Neuronal stem cell (in vitro differentiated cells): ENCODE results near the gene CDR2L. TPM values are rescaled to one million over a fixed set of nuclear protein-coding genes. Genes with fewer than 3 reads are reported as not detected.

Experiments
- DNase-seq: peaks from one replicate; pipeline ENCODE4 v3.0.0-alpha.2; 2013; ENCODE audit warnings: low spot score
- H2AFZ ChIP-seq: one replicate; pipeline ENCODE4 v1.6.1; 2013; ENCODE audit warnings: mild to moderate bottlenecking, low read length, inconsistent platforms
- H2AK5ac ChIP-seq: 2 replicates; pipeline ENCODE4 v1.6.1; 2013; ENCODE audit warnings: low read depth, mild to moderate bottlenecking, inconsistent platforms, low read length, moderate library complexity, mixed read lengths
- H2BK120ac ChIP-seq: 2 replicates; pipeline ENCODE4 v1.6.1; 2013; ENCODE audit warnings: low read depth, mild to moderate bottlenecking, inconsistent platforms, low read length, moderate library complexity, mixed read lengths
- H2BK12ac ChIP-seq: one replicate; pipeline ENCODE4 v1.6.1; 2013; ENCODE audit warnings: low read length, inconsistent platforms
- H2BK15ac ChIP-seq: 2 replicates; pipeline ENCODE4 v1.6.1; 2013; ENCODE audit warnings: mild to moderate bottlenecking, low read length, inconsistent platforms, mixed read lengths
- H2BK5ac ChIP-seq: one replicate; pipeline ENCODE4 v1.6.1; 2013; ENCODE audit warnings: inconsistent platforms, mild to moderate bottlenecking, low read length, moderate library complexity
- H3K14ac ChIP-seq: one replicate; pipeline ENCODE4 v1.6.1; 2013; ENCODE audit warnings: low read length, inconsistent platforms
- H3K18ac ChIP-seq: 2 replicates; pipeline ENCODE4 v1.6.1; 2013; ENCODE audit warnings: low read length, inconsistent platforms
- H3K23ac ChIP-seq: 2 replicates; pipeline ENCODE4 v1.6.1; 2013; ENCODE audit warnings: low read depth, mild to moderate bottlenecking, mixed read lengths, low read length, inconsistent platforms; ENCODE audit not compliant: poor library complexity
- H3K27ac ChIP-seq: replicated peaks from 3 replicates; pipeline ENCODE4 v1.5.1; 2013; ENCODE audit warnings: low read length, inconsistent platforms
- H3K27me3 ChIP-seq, 3 experiments: 2 replicates each; pipeline ENCODE4 v1.6.1; 2013; ENCODE audit warnings: low read length in 3 of 3, mild to moderate bottlenecking in 2 of 3, inconsistent platforms in 1 of 3, low read depth in 1 of 3, mixed read lengths in 1 of 3, moderate library complexity in 1 of 3; ENCODE audit not compliant: control insufficient read depth in 3 of 3, insufficient read depth in 3 of 3
- H3K36me3 ChIP-seq, 2 donors: replicated peaks in 1 of 2; 2 replicates each; pipeline ENCODE4 v1.6.1; 2013; ENCODE audit warnings: low read length in 2 of 2; ENCODE audit not compliant: control insufficient read depth in 2 of 2, insufficient read depth in 2 of 2
- H3K4ac ChIP-seq: 2 replicates; pipeline ENCODE4 v1.6.1; 2013; ENCODE audit warnings: inconsistent platforms, mild to moderate bottlenecking, low read length, moderate library complexity
- H3K4me1 ChIP-seq, 2 donors: 1 replicate in 1 of 2; 2 replicates in 1 of 2; pipeline ENCODE4 v1.6.1; 2013; ENCODE audit warnings: low read length in 2 of 2, low read depth in 1 of 2; ENCODE audit not compliant: control insufficient read depth in 2 of 2, insufficient read depth in 1 of 2
- H3K4me2 ChIP-seq: one replicate; pipeline ENCODE4 v1.6.1; 2013; ENCODE audit warnings: mild to moderate bottlenecking, low read length, inconsistent platforms; ENCODE audit not compliant: insufficient read depth, poor library complexity, severe bottlenecking
- H3K4me3 ChIP-seq, 2 donors: 2 replicates each; pipeline ENCODE4 v1.5.1; 2013; ENCODE audit warnings: low read length in 2 of 2, mild to moderate bottlenecking in 2 of 2, inconsistent platforms in 1 of 2, moderate library complexity in 1 of 2
- H3K79me1 ChIP-seq: one replicate; pipeline ENCODE4 v1.6.1; 2013; ENCODE audit warnings: low read depth, mild to moderate bottlenecking, inconsistent platforms, low read length, moderate library complexity
- H3K9ac ChIP-seq: one replicate; pipeline ENCODE4 v1.6.1; 2013; ENCODE audit warnings: mild to moderate bottlenecking, low read depth, low read length, inconsistent platforms; ENCODE audit not compliant: poor library complexity
- H3K9me3 ChIP-seq, 2 donors: replicated peaks in 1 of 2; 2 replicates each; pipeline versions ENCODE3 to v1.6.1; 2013; ENCODE audit warnings: low read length in 2 of 2, mild to moderate bottlenecking in 2 of 2, inconsistent platforms in 1 of 2, low read depth in 1 of 2, mixed read lengths in 1 of 2, moderate library complexity in 1 of 2; ENCODE audit not compliant: control insufficient read depth in 2 of 2, insufficient read depth in 1 of 2
- H4K8ac ChIP-seq: one replicate; pipeline ENCODE4 v1.6.1; 2013; ENCODE audit warnings: low read depth, mild to moderate bottlenecking, inconsistent platforms, low read length, moderate library complexity
- H4K91ac ChIP-seq: one replicate; pipeline ENCODE4 v1.6.1; 2013; ENCODE audit warnings: low read length, low read depth, mild to moderate bottlenecking, inconsistent platforms; ENCODE audit not compliant: poor library complexity
- WGBS, 2 donors: extraction: QIAGEN DNeasy Blood & Tissue Kit; methylation state at CpG; one replicate each; pipeline ENCODE4 v1.1.7; 2013; ENCODE audit warnings: missing lambda C conversion rate in 2 of 2, mixed read lengths in 1 of 2; ENCODE audit not compliant: insufficient read length in 2 of 2, insufficient replicate concordance in 1 of 2; ENCODE audit errors: extremely low coverage in 2 of 2; 5-methylcytosine and 5-hydroxymethylcytosine counted together
- polyA plus RNA-seq, 2 experiments: library from polyadenylated mRNA; stranded (reverse); fragments of 200-250 nt; gene quantifications; one replicate each; pipeline ENCODE4 v1.2.3, GENCODE V29; 2013

CDR2L gene
- 12.6 TPM for polyA plus RNA-seq (2013, experiment 1 of 2)
- polyA plus RNA-seq (2013, experiment 2 of 2) = 12.5 TPM

- Histone ChIP-seq H3K27ac (peak within 1 kb of the TSS; percentile 84), H3K4me3 (peak within 1 kb of the TSS; percentile 81 to 99), H2AFZ (peak within 1 kb of the TSS; percentile 98), H4K91ac (no peak within 1 kb of the TSS), H3K4me2 (peak within 1 kb of the TSS; percentile 87), H2BK15ac (no peak within 1 kb of the TSS), H2AK5ac (peak within 1 kb of the TSS; percentile 40), H4K8ac (no peak within 1 kb of the TSS), H3K4ac (no peak within 1 kb of the TSS), H3K27me3 (no peaks in the 10 kb centered on the region), H3K36me3 (peaks cover 2 to 19% of the 10 kb centered on the region in 2 donors), H2BK5ac (peak within 1 kb of the TSS; percentile 88), H3K14ac (no peak within 1 kb of the TSS), H3K79me1 (peaks cover 14% of the 10 kb centered on the region), H3K23ac (peak within 1 kb of the TSS; percentile 28), H3K4me1 (peaks cover 8% of the 10 kb centered on the region in 2 donors), H3K9ac (peak within 1 kb of the TSS; percentile 88), H2BK120ac (no peak within 1 kb of the TSS), H3K9me3 (no peaks in the 10 kb centered on the region), H2BK12ac (no peak within 1 kb of the TSS), H3K18ac (peak within 1 kb of the TSS; percentile 95)
- no CpG with 5 or more reads among the region's 51 CpGs for WGBS, 2 donors
- peak; percentile 91 for DNase-seq
These were observed at the start of gene CDR2L for GRCh38 chr17:74987418-74987908. CDR2L (plus strand) TSS chr17:74987632; CDS start chr17:74988044, 412 bp downstream.

- Histone ChIP-seq H2BK120ac (no peak overlapping the region), H3K27me3 (peaks cover 19 to 93% (median 50%) of the 10 kb centered on the region in 3 experiments), H2BK12ac (no peak overlapping the region), H3K9ac (no peak overlapping the region), H3K9me3 (peaks cover 0 to 1% of the 10 kb centered on the region in 2 donors), H4K91ac (no peak overlapping the region), H3K4ac (no peak overlapping the region), H3K36me3 (no peaks in the 10 kb centered on the region), H3K23ac (no peak overlapping the region), H3K4me3 (no peak overlapping the region), H2AFZ (no peak overlapping the region), H3K14ac (no peak overlapping the region), H3K4me1 (peaks cover 0 to 3% of the 10 kb centered on the region in 2 donors), H2BK5ac (no peak overlapping the region), H4K8ac (no peak overlapping the region), H2BK15ac (no peak overlapping the region), H3K4me2 (no peak overlapping the region), H2AK5ac (no peak overlapping the region), H3K18ac (no peak overlapping the region), H3K27ac (no peak overlapping the region), H3K79me1 (no peaks in the 10 kb centered on the region)
- no CpG with 5 or more reads among the region's 8 CpGs for WGBS, 2 donors
- DNase-seq = no peak
These were observed 49.1 kb upstream of the CDR2L start for GRCh38 chr17:74938194-74938950.

GRCh38 chr17:74939534-74939933 is 47.9 kb upstream of the CDR2L start:
- no peak overlapping the region for H3K4me2 ChIP-seq
- DNase-seq = no peak
- peaks cover 0 to 1% of the 10 kb centered on the region in 2 donors for H3K9me3 ChIP-seq
- H3K9ac ChIP-seq = no peak overlapping the region
- peaks cover 0 to 3% of the 10 kb centered on the region in 2 donors for H3K4me1 ChIP-seq
- no peak overlapping the region for H2AK5ac ChIP-seq
- WGBS, 2 donors = no CpG with 5 or more reads among the region's 8 CpGs
- no peak overlapping the region for H3K18ac ChIP-seq
- no peaks in the 10 kb centered on the region for H3K79me1 ChIP-seq
- H2AFZ ChIP-seq = no peak overlapping the region
- no peak overlapping the region for H3K4ac ChIP-seq
- H2BK15ac ChIP-seq = no peak overlapping the region
- no peak overlapping the region for H3K14ac ChIP-seq
- H4K91ac ChIP-seq = no peak overlapping the region
- no peak overlapping the region for H2BK120ac ChIP-seq
- H3K27ac ChIP-seq = no peak overlapping the region
- H3K4me3 ChIP-seq = peak overlapping the region in 1 of 2 donors; percentile 40
- no peaks in the 10 kb centered on the region for H3K36me3 ChIP-seq
- no peak overlapping the region for H4K8ac ChIP-seq
- peaks cover 19 to 91% (median 43%) of the 10 kb centered on the region in 3 experiments for H3K27me3 ChIP-seq
- no peak overlapping the region for H2BK5ac ChIP-seq
- no peak overlapping the region for H3K23ac ChIP-seq
- H2BK12ac ChIP-seq = no peak overlapping the region

- H3K18ac ChIP-seq = no peak overlapping the region
- H3K27ac ChIP-seq = no peak overlapping the region
- no peak overlapping the region for H3K4me2 ChIP-seq
- no peak overlapping the region for H4K91ac ChIP-seq
- no peak overlapping the region for H2BK15ac ChIP-seq
- no CpG with 5 or more reads among the region's 21 CpGs for WGBS, 2 donors
- no peaks in the 10 kb centered on the region for H3K79me1 ChIP-seq
- H3K9me3 ChIP-seq = no peaks in the 10 kb centered on the region
- H4K8ac ChIP-seq = no peak overlapping the region
- H2BK5ac ChIP-seq = no peak overlapping the region
- H3K9ac ChIP-seq = no peak overlapping the region
- H3K27me3 ChIP-seq = peaks cover 8 to 86% (median 27%) of the 10 kb centered on the region in 3 experiments
- H3K14ac ChIP-seq = no peak overlapping the region
- no peak overlapping the region for H2BK12ac ChIP-seq
- H2AFZ ChIP-seq = no peak overlapping the region
- H2BK120ac ChIP-seq = no peak overlapping the region
- H3K23ac ChIP-seq = no peak overlapping the region
- H3K4me3 ChIP-seq = no peak overlapping the region
- no peak for DNase-seq
- no peaks in the 10 kb centered on the region for H3K4me1 ChIP-seq
- no peak overlapping the region for H2AK5ac ChIP-seq
- no peak overlapping the region for H3K4ac ChIP-seq
- no peaks in the 10 kb centered on the region for H3K36me3 ChIP-seq
These were observed 46.2 kb upstream of the CDR2L start for GRCh38 chr17:74941128-74941725.
